C4-2B (cell line): Measurements from ENCODE around the gene CDS1.

Experiments used
- ZFX ChIP-seq: fragments of 450-650 bp; IDR thresholded peaks from 2 replicates; pipeline ENCODE4 v1.6.1; 2017
- TF ChIP-seq, protein P1 (sequence below): fragments of 450-650 bp; conservative IDR thresholded peaks from 2 replicates; pipeline ENCODE4 v1.5.1; 2017; ENCODE audit warnings: mild to moderate bottlenecking

GRCh38 chr4:84568496-84568895, 14.4 kb upstream of the CDS1 start:
- TF ChIP-seq, protein P1, sequence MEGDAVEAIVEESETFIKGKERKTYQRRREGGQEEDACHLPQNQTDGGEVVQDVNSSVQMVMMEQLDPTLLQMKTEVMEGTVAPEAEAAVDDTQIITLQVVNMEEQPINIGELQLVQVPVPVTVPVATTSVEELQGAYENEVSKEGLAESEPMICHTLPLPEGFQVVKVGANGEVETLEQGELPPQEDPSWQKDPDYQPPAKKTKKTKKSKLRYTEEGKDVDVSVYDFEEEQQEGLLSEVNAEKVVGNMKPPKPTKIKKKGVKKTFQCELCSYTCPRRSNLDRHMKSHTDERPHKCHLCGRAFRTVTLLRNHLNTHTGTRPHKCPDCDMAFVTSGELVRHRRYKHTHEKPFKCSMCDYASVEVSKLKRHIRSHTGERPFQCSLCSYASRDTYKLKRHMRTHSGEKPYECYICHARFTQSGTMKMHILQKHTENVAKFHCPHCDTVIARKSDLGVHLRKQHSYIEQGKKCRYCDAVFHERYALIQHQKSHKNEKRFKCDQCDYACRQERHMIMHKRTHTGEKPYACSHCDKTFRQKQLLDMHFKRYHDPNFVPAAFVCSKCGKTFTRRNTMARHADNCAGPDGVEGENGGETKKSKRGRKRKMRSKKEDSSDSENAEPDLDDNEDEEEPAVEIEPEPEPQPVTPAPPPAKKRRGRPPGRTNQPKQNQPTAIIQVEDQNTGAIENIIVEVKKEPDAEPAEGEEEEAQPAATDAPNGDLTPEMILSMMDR = no peak
- TF ChIP-seq ZFX = no peak
